NCI-H2081 (cell line): ENCODE data around the gene FNDC3A.
"Not testable (repeated sequence)": the region's sequence is repeated elsewhere in the genome, so short reads cannot be mapped to it uniquely, and the experiment has no call there.

Experiments used
- DNase-seq, 2 experiments: peaks; one replicate each; lab custom pipeline; 2025; lab: John Stamatoyannopoulos, UW

The FNDC3A gene

GRCh38 chr13:48975101-48975855, 434 bp upstream of the FNDC3A start:
- DNase-seq: peak; percentile 65 to 67

- DNase-seq: peak; percentile 85 to 86
These were observed 1.0 kb downstream of the FNDC3A start for GRCh38 chr13:48976576-48977285.

GRCh38 chr13:48977286-48977625, 1.5 kb downstream of the FNDC3A start:
- DNase-seq: peak in 1 of 2 experiments; percentile 3

GRCh38 chr13:48977973-48978372, 2.3 kb downstream of the FNDC3A start:
- DNase-seq: no peak

- no peak for DNase-seq
These were observed 3.4 kb downstream of the FNDC3A start for GRCh38 chr13:48978942-48979601.

GRCh38 chr13:48979892-48980291, 4.2 kb downstream of the FNDC3A start:
- DNase-seq: no peak

- no peak for DNase-seq
These were observed 7.6 kb downstream of the FNDC3A start for GRCh38 chr13:48983331-48983730.

- no peak for DNase-seq
These were observed 10.0 kb downstream of the FNDC3A start for GRCh38 chr13:48985756-48986155.

- no peak for DNase-seq
These were observed 15.2 kb downstream of the FNDC3A start for GRCh38 chr13:48990900-48991299.

- no peak for DNase-seq
These were observed 17.4 kb downstream of the FNDC3A start for GRCh38 chr13:48993150-48993549.

GRCh38 chr13:48994706-48995105, 19.0 kb downstream of the FNDC3A start:
- DNase-seq: no peak

GRCh38 chr13:48998641-48999292, 23.1 kb downstream of the FNDC3A start:
- DNase-seq: no peak

- no peak for DNase-seq
These were observed 24.5 kb downstream of the FNDC3A start for GRCh38 chr13:49000247-49000646.

GRCh38 chr13:49018986-49019635, 43.4 kb downstream of the FNDC3A start:
- not testable (repeated sequence) for DNase-seq

- DNase-seq: no peak
These were observed 44.6 kb downstream of the FNDC3A start for GRCh38 chr13:49020328-49020727.

- DNase-seq: peak in 1 of 2 experiments; percentile 3
These were observed 45.3 kb downstream of the FNDC3A start for GRCh38 chr13:49020940-49021553.

GRCh38 chr13:49021953-49022352, 46.2 kb downstream of the FNDC3A start:
- DNase-seq: no peak

- DNase-seq: no peak
These were observed 46.9 kb downstream of the FNDC3A start for GRCh38 chr13:49022472-49023144.

GRCh38 chr13:49023431-49023830, 47.7 kb downstream of the FNDC3A start:
- no peak for DNase-seq

- no peak for DNase-seq
These were observed 51.1 kb downstream of the FNDC3A start for GRCh38 chr13:49026851-49027250.

GRCh38 chr13:49029570-49029969, 53.9 kb downstream of the FNDC3A start:
- no peak for DNase-seq
